Subcutaneous abdominal adipose tissue (tissue), 5 donors: ENCODE data around the gene RIMS1.

Experiments
- H3K27ac ChIP-seq: one replicate; pipeline ENCODE4 v1.7.0; 2013; ENCODE audit warnings: low read depth, mild to moderate bottlenecking, inconsistent platforms, low read length, moderate library complexity
- H3K27me3 ChIP-seq, 5 donors: one replicate each; pipeline ENCODE4 v1.7.0; 2013; ENCODE audit warnings: low read length in 5 of 5, inconsistent platforms in 1 of 5; ENCODE audit not compliant: control insufficient read depth in 5 of 5, insufficient read depth in 4 of 5
- H3K36me3 ChIP-seq, 5 donors: one replicate each; pipeline ENCODE4 v1.7.0; 2013; ENCODE audit warnings: low read length in 5 of 5; ENCODE audit not compliant: control insufficient read depth in 5 of 5, insufficient read depth in 5 of 5
- H3K4me1 ChIP-seq, 5 donors: one replicate each; pipeline ENCODE4 v1.7.0; 2013; ENCODE audit warnings: low read length in 5 of 5, mild to moderate bottlenecking in 3 of 5, moderate library complexity in 1 of 5; ENCODE audit not compliant: control insufficient read depth in 5 of 5, insufficient read depth in 5 of 5
- H3K4me3 ChIP-seq, 5 donors: one replicate each; pipeline ENCODE4 v1.7.0; 2013; ENCODE audit warnings: low read length in 5 of 5, low read depth in 1 of 5
- H3K9ac ChIP-seq, 5 donors: one replicate each; pipeline ENCODE4 v1.7.0; 2013; ENCODE audit warnings: low read length in 5 of 5, mild to moderate bottlenecking in 4 of 5, moderate library complexity in 3 of 5
- H3K9me3 ChIP-seq, 5 donors: one replicate each; pipeline ENCODE4 v1.7.0; 2013; ENCODE audit warnings: low read length in 5 of 5; ENCODE audit not compliant: control insufficient read depth in 5 of 5
- donor health status: healthy.
- donor health status: healthy.
- donor health status: healthy.
- donor health status: healthy.
- donor health status: healthy.

RIMS1 gene

GRCh38 chr6:72424476-72424875, 538.1 kb downstream of the RIMS1 start:
- Histone ChIP-seq H3K4me1 (no peaks in the 10 kb centered on the region), H3K9ac (no peak overlapping the region), H3K4me3 (no peak overlapping the region), H3K36me3 (no peaks in the 10 kb centered on the region), H3K9me3 (no peaks in the 10 kb centered on the region), H3K27me3 (no peaks in the 10 kb centered on the region), H3K27ac (no peak overlapping the region)

GRCh38 chr6:72425003-72425681, 538.8 kb downstream of the RIMS1 start:
- Histone ChIP-seq H3K27me3 (no peaks in the 10 kb centered on the region), H3K36me3 (no peaks in the 10 kb centered on the region), H3K27ac (no peak overlapping the region), H3K9ac (no peak overlapping the region), H3K4me1 (no peaks in the 10 kb centered on the region), H3K4me3 (no peak overlapping the region), H3K9me3 (no peaks in the 10 kb centered on the region)

DNA sequence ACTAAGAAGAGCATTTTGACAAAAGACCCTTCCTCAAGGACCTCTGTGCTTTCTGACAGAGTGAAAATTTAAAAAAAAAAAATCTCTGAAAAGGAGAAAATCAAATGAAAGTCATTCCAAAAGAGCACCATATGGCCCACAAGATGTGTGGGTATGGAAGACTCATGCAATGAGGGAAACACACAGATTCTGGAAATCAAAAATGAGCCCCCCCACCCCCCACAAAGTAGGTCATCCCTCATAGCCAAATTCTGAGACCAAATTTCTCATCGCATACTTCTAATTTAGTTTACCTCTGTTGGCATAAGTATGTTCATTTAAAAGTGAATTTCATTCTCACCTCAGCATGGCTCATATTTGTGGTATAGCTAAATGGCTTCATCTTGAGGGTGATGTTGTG, 554.3 kb downstream of the RIMS1 start:
- H3K36me3 ChIP-seq = no peaks in the 10 kb centered on the region
- no peaks in the 10 kb centered on the region for H3K9me3 ChIP-seq
- H3K27ac ChIP-seq = no peak overlapping the region
- H3K27me3 ChIP-seq = no peaks in the 10 kb centered on the region
- H3K4me1 ChIP-seq = no peaks in the 10 kb centered on the region
- no peak overlapping the region for H3K4me3 ChIP-seq
- no peak overlapping the region for H3K9ac ChIP-seq

DNA sequence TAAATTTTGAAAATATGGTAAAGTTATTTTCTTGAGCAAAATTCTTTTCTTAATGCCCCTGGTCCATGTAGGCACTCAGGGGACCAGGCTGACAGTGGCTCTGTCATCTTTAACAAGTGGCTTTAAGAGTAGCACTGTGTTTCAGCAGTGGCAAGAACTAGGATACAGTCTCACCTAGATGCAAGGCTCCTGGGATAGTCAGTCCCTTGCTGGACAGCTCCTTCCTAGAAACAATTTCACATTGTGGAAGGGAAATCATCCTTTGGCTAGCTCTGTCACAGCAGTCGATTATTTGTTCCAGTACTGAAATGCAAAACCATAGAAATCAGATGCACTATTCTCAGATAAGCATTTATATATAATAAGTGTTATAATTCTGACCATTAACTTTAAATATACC, 560.1 kb downstream of the RIMS1 start:
- Histone ChIP-seq H3K4me3 (no peak overlapping the region), H3K9me3 (no peaks in the 10 kb centered on the region)

More for the DNA sequence above, 560.1 kb downstream of the RIMS1 start:
- no peak overlapping the region for H3K27ac ChIP-seq
- H3K9ac ChIP-seq = no peak overlapping the region
- no peaks in the 10 kb centered on the region for H3K36me3 ChIP-seq
- H3K4me1 ChIP-seq = no peaks in the 10 kb centered on the region
- no peaks in the 10 kb centered on the region for H3K27me3 ChIP-seq
